Activated gamma-delta T cell treated with Interleukin-2 at 50 U/mL for 16 hours (primary cell): ENCODE measurements around the gene ZNF892.

Experiments
- DNase-seq: peaks from one replicate; pipeline ENCODE4 v3.0.0-alpha.2; 2020

Gene ZNF892

GRCh38 chr2:95207111-95207961 is at the start of gene ZNF892:
Gene ZNF892, plus strand, starts transcription at chr2:95207521. Its CDS starts 295 bp downstream, at chr2:95207816.
- peak; percentile 72 for DNase-seq

- no peak for DNase-seq
Observed at GRCh38 chr2:95158441-95158840, 48.9 kb upstream of the ZNF892 start.

GRCh38 chr2:95158891-95159619 is 48.3 kb upstream of the ZNF892 start:
- DNase-seq, result no peak

- DNase-seq, result peak; percentile 74
Observed at GRCh38 chr2:95159690-95160449, 47.5 kb upstream of the ZNF892 start, which contains the start of gene ZNF514. Gene ZNF514, minus strand, starts transcription at chr2:95159848. Its CDS starts 6,595 bp downstream, at chr2:95153253.

- DNase-seq, result no peak
Observed at GRCh38 chr2:95165030-95165370, 42.3 kb upstream of the ZNF892 start.

GRCh38 chr2:95165371-95166064 is 41.8 kb upstream of the ZNF892 start, which contains the start of gene ZNF2:
Gene ZNF2, plus strand, starts transcription at chr2:95165809. Its CDS starts 10,418 bp downstream, at chr2:95176227.
- peak; percentile 96 for DNase-seq

GRCh38 chr2:95166065-95166763 is 41.1 kb upstream of the ZNF892 start:
- no peak for DNase-seq

GRCh38 chr2:95171902-95172301 is 35.4 kb upstream of the ZNF892 start:
- DNase-seq, result no peak

- no peak for DNase-seq
Observed at GRCh38 chr2:95174031-95174542, 33.2 kb upstream of the ZNF892 start.

GRCh38 chr2:95179451-95179850 is 27.9 kb upstream of the ZNF892 start:
- no peak for DNase-seq

- DNase-seq, result no peak
Observed at GRCh38 chr2:95181774-95182173, 25.5 kb upstream of the ZNF892 start.

GRCh38 chr2:95185197-95185596 is 22.1 kb upstream of the ZNF892 start:
- no peak for DNase-seq

- no peak for DNase-seq
Observed at GRCh38 chr2:95185973-95186372, 21.3 kb upstream of the ZNF892 start.

- DNase-seq, result peak; percentile 34
Observed at GRCh38 chr2:95192956-95193355, 14.4 kb upstream of the ZNF892 start.

GRCh38 chr2:95203911-95204310 is 3.4 kb upstream of the ZNF892 start:
- DNase-seq, result no peak

GRCh38 chr2:95204396-95204795 is 2.9 kb upstream of the ZNF892 start:
- DNase-seq, result no peak

GRCh38 chr2:95206096-95206495 is 1.2 kb upstream of the ZNF892 start:
- DNase-seq, result no peak

GRCh38 chr2:95208106-95208505 is 785 bp downstream of the ZNF892 start:
- DNase-seq, result no peak

- no peak for DNase-seq
Observed at GRCh38 chr2:95215018-95215612, 7.8 kb downstream of the ZNF892 start.

GRCh38 chr2:95220449-95220848 is 13.1 kb downstream of the ZNF892 start:
- no peak for DNase-seq

- no peak for DNase-seq
Observed at GRCh38 chr2:95225658-95226057, 18.3 kb downstream of the ZNF892 start.
